ENCODE data around the gene SLC39A11.

The SLC39A11 gene

GRCh38 chr17:73089322-73090317, 2.9 kb downstream of the SLC39A11 start:
- CTCF ChIA-PET: interaction anchor here (2.7 kb wide), 1 partner anchor 104 kb away, joined by 13 read pairs; no protein-coding TSS in a partner anchor
- POLR2A ChIA-PET: no interaction called here
- no peak overlapping the region for H3K4me3 ChIP-seq (ENCODE audit: low read depth, low read length)
- no peak for TF ChIP-seq CTCF (IDR thresholded peaks at IDR 0.05; ENCODE audit: insufficient read depth, low read length, missing control alignments)
- no peak for DNase-seq (ENCODE audit: low read depth, low spot score)

GRCh38 chr17:73088561-73088960, 3.9 kb downstream of the SLC39A11 start:
- no peak overlapping the region for H3K4me3 ChIP-seq (ENCODE audit: low read depth, low read length)
- TF ChIP-seq CTCF (IDR thresholded peaks at IDR 0.05; ENCODE audit: insufficient read depth, low read length, missing control alignments): no peak
- DNase-seq (ENCODE audit: low read depth, low spot score): no peak
- CTCF ChIA-PET: no interaction called here
- POLR2A ChIA-PET: no interaction called here

- POLR2A ChIA-PET: no interaction called here
- DNase-seq (ENCODE audit: low read depth, low spot score): no peak
- CTCF ChIA-PET: interaction anchor here (1.0 kb wide), 1 partner anchor 355 kb away, joined by 5 read pairs; no protein-coding TSS in a partner anchor
- no peak for TF ChIP-seq CTCF (IDR thresholded peaks at IDR 0.05; ENCODE audit: insufficient read depth, low read length, missing control alignments)
- H3K4me3 ChIP-seq (ENCODE audit: low read depth, low read length): no peak overlapping the region
These were observed 9.1 kb downstream of the SLC39A11 start for GRCh38 chr17:73083432-73083831.

GRCh38 chr17:73074566-73074965, 17.9 kb downstream of the SLC39A11 start:
- no peak for DNase-seq (ENCODE audit: low read depth, low spot score)
- no peak for TF ChIP-seq CTCF (IDR thresholded peaks at IDR 0.05; ENCODE audit: insufficient read depth, low read length, missing control alignments)
- H3K4me3 ChIP-seq (ENCODE audit: low read depth, low read length): no peak overlapping the region
- ChIA-PET CTCF (interaction anchor here (0.6 to 1.4 kb wide), 3 partner anchors 68 to 514 kb away, joined by 3 to 8 read pairs (median 6); no protein-coding TSS in a partner anchor), POLR2A (interaction anchor here (0.7 kb wide), 1 partner anchor 1171 kb away, joined by 4 read pairs; no protein-coding TSS in a partner anchor)

- POLR2A ChIA-PET: no interaction called here
- TF ChIP-seq CTCF (IDR thresholded peaks at IDR 0.05; ENCODE audit: insufficient read depth, low read length, missing control alignments): no peak
- no peak overlapping the region for H3K4me3 ChIP-seq (ENCODE audit: low read depth, low read length)
- CTCF ChIA-PET: no interaction called here
- no peak for DNase-seq (ENCODE audit: low read depth, low spot score)
These were observed 20.1 kb downstream of the SLC39A11 start for GRCh38 chr17:73072219-73072962.

All from AG04449 (cell line).